GM12864 (cell line): ENCODE results near the gene CDC45.

ENCODE experiments used
- DNase-seq: peaks from one replicate; pipeline ENCODE4 v3.0.0-alpha.2; 2011; ENCODE audit warnings: low read depth
- H3K4me3 ChIP-seq: 2 replicates; pipeline ENCODE4 v1.5.1; 2011; ENCODE audit warnings: mild to moderate bottlenecking, low read depth, low read length, control low read depth
- CTCF ChIP-seq: IDR thresholded peaks from 2 replicates; pipeline ENCODE4 v1.5.1; 2011; ENCODE audit warnings: low read depth, mild to moderate bottlenecking, moderate library complexity, low read length, control low read depth, inconsistent platforms; ENCODE audit errors: missing control alignments

The CDC45 gene

GRCh38 chr22:19479355-19480172 lies at the start of gene CDC45:
Gene CDC45 (plus strand): TSS chr22:19479920. CDS start chr22:19479969, 49 bp downstream.
- DNase-seq = peak; percentile 96
- TF ChIP-seq CTCF = no peak
- peak within 1 kb of the TSS; percentile 97 for H3K4me3 ChIP-seq

- TF ChIP-seq CTCF = no peak
- no peak for DNase-seq
- H3K4me3 ChIP-seq = peak overlapping the region; percentile 93
Measured at GRCh38 chr22:19429950-19430889, 49.5 kb upstream of the CDC45 start.

- peak; percentile 10 for TF ChIP-seq CTCF
- DNase-seq = no peak
- peak overlapping the region; percentile 93 for H3K4me3 ChIP-seq
Measured at GRCh38 chr22:19430890-19431541, 48.7 kb upstream of the CDC45 start.

- no peak for TF ChIP-seq CTCF
- no peak for DNase-seq
- H3K4me3 ChIP-seq = peak within 1 kb of the TSS; percentile 93
Measured at GRCh38 chr22:19431649-19432132, 48.0 kb upstream of the CDC45 start, which contains the start of gene HIRA. Gene HIRA (minus strand): TSS chr22:19431733. CDS start chr22:19431476, 257 bp downstream.

- peak within 1 kb of the TSS; percentile 93 for H3K4me3 ChIP-seq
- TF ChIP-seq CTCF = no peak
- peak; percentile 84 for DNase-seq
Measured at GRCh38 chr22:19432133-19432851, 47.4 kb upstream of the CDC45 start, which contains the start of gene MRPL40. Gene MRPL40 (plus strand): TSS chr22:19432545. CDS start chr22:19432555, 10 bp downstream.

- DNase-seq = no peak
- TF ChIP-seq CTCF = no peak
- no peak overlapping the region for H3K4me3 ChIP-seq
Measured at GRCh38 chr22:19434401-19434800, 45.3 kb upstream of the CDC45 start.
